Skeletal muscle satellite cell (primary cell): Measurements from ENCODE around the gene RASSF4. TPM values are rescaled to one million over a fixed set of nuclear protein-coding genes. Genes with fewer than 3 reads are reported as not detected.
A peak's percentile ranks its signal among the peaks of the same experiment; 100 is the strongest.

Source experiments
- H3K27me3 ChIP-seq: 2 replicates; pipeline ENCODE4 v1.7.0; 2013; ENCODE audit warnings: low read length; ENCODE audit not compliant: control insufficient read depth, insufficient read depth
- H3K36me3 ChIP-seq: 2 replicates; pipeline ENCODE4 v1.7.0; 2013; ENCODE audit warnings: mild to moderate bottlenecking, control low read depth, low read length; ENCODE audit not compliant: insufficient read depth
- H3K4me1 ChIP-seq: 2 replicates; pipeline ENCODE4 v1.7.0; 2013; ENCODE audit warnings: low read length; ENCODE audit not compliant: control insufficient read depth, insufficient read depth
- H3K4me2 ChIP-seq: 2 replicates; pipeline ENCODE4 v1.7.0; 2013; ENCODE audit warnings: mild to moderate bottlenecking, low read length
- H3K4me3 ChIP-seq: 2 replicates; pipeline ENCODE4 v1.7.0; 2013; ENCODE audit warnings: low read length
- H3K9ac ChIP-seq: 2 replicates; pipeline ENCODE4 v1.7.0; 2013; ENCODE audit warnings: mild to moderate bottlenecking, low read depth, low read length, moderate library complexity
- H3K9me3 ChIP-seq: replicated peaks from 2 replicates; pipeline ENCODE4 v1.7.0; 2013; ENCODE audit warnings: mild to moderate bottlenecking, control low read depth, low read length
- total RNA-seq: library from RNA; depleted of rRNA; stranded (reverse); fragments of >200 nt; gene quantifications from 2 replicates; pipeline ENCODE4 v1.2.3, GENCODE V29; 2012; rRNA removed

RASSF4 gene, protein sequence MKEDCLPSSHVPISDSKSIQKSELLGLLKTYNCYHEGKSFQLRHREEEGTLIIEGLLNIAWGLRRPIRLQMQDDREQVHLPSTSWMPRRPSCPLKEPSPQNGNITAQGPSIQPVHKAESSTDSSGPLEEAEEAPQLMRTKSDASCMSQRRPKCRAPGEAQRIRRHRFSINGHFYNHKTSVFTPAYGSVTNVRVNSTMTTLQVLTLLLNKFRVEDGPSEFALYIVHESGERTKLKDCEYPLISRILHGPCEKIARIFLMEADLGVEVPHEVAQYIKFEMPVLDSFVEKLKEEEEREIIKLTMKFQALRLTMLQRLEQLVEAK
- 1.8 and 10.5 TPM in 2 replicates for total RNA-seq

DNA sequence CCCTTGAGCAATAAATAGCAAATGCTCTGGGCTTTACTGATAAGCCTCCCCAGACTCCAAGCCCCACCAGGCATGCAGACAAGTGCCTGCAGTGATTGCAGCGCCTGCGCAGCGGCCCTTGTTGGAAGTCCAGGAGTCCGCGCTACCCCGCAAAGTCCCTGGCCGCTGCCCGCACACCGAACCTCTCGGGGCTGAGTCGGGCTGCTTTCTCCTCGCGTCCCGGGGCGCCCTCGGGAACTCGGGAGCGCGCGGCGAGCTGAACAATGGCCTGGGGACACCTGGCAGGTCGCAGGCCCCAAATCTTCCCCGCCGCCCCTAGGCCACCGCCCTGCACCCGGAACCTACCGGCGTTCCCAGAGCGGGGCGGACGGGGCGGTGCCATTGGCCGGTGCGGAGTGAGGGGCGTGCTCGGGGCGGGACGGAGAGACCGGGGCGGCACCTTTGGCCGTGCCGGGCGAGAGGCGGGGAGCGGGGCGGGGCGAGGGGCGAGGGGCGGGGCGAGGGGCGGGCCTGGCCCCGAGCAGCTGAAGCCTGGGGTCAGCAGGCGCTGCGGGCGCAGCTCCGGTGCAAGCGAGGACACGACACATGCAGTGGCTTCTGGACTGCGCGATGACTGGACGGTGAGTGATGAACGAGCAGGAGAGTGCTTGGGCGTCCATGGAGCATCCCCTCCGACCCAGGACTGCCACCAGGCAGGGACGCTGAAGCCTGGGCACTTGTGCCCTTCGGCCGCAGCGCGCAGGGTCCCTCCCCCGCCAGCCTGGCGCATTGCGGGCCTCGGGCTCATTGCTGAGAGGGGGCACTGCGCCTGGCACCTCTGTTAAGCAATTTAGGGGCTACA lies at the start of gene RASSF4:
RASSF4 (plus strand) TSS at position 556 of the 841 bp plus-strand sequence. CDS start 10,401 bp downstream, outside the sequence.
- peak within 1 kb of the TSS; percentile 89 for H3K4me2 ChIP-seq
- peaks cover 45% of the 10 kb centered on the region for H3K4me1 ChIP-seq
- peak within 1 kb of the TSS; percentile 97 for H3K4me3 ChIP-seq
- peaks cover 4% of the 10 kb centered on the region for H3K36me3 ChIP-seq
- peak within 1 kb of the TSS; percentile 91 for H3K9ac ChIP-seq
- H3K9me3 ChIP-seq, result no peaks in the 10 kb centered on the region
- no peaks in the 10 kb centered on the region for H3K27me3 ChIP-seq

DNA sequence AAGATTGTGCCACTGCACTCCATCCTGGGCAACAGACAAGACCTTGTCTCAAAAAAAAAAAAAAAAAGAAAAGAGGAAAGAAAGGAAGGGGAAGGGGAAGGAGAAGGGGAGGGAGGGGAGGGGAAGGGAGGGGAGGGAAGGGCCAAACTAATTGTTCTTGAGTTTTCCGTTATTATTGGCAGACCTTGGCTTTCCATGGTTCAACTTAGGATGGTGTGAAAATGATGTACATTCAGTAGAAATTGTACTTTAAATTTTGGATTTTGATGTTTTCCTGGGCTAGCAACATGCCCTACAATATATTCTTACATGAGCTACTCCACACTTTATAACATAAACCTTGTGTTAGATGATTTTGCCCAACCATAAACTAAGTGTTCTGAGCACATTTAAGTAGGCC lies 49.7 kb upstream of the RASSF4 start:
- H3K4me1 ChIP-seq, result no peaks in the 10 kb centered on the region
- no peak overlapping the region for H3K4me2 ChIP-seq
- peaks cover 75% of the 10 kb centered on the region for H3K27me3 ChIP-seq
- H3K9me3 ChIP-seq, result no peaks in the 10 kb centered on the region
- no peak overlapping the region for H3K4me3 ChIP-seq
- no peaks in the 10 kb centered on the region for H3K36me3 ChIP-seq
- H3K9ac ChIP-seq, result no peak overlapping the region

DNA sequence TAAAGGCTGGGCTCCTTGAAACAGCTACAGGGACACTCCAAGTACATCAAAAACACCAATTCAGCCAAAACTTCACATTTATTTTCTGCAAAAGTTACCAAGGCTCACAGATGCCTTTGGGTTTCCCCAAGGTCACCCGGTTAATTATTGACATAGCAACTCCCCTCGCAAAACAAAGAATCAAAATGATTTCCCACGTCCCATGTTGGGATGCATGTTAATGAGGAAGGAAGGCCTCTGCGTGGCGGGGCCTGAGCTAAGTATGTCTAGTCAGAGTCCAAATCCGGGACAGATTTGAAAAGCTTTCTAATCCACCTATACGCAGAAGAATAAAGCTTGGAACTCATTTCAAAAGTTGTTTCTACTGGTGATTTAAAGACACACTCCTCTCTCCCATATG lies 49.0 kb upstream of the RASSF4 start:
- no peaks in the 10 kb centered on the region for H3K4me1 ChIP-seq
- no peak overlapping the region for H3K9ac ChIP-seq
- H3K36me3 ChIP-seq, result no peaks in the 10 kb centered on the region
- no peak overlapping the region for H3K4me2 ChIP-seq
- no peak overlapping the region for H3K4me3 ChIP-seq
- H3K27me3 ChIP-seq, result peaks cover 68% of the 10 kb centered on the region
- no peaks in the 10 kb centered on the region for H3K9me3 ChIP-seq

DNA sequence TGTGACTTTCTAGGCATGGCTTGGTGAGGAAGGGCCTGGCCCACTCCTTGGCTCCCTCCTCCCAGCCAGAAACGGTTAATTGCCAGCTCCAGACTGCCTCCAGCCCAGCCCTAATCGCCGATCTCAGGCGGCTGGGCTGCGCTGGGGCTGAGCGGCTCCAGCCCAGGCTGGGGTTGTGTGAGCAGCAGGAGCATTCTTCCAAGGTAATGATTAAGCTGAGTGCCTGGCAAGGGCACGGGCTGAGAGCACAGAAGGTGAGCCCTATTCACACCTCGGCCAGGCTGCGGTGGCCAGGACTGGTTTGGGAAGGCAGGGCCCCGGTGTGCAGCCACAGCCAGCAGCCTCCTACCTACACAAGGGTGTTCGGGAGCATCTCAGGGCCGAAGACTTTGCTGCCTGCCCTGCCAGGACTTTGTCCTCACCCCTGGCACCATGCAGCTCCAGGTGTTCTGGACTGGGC lies 48.5 kb upstream of the RASSF4 start, which contains the start of gene TMEM72:
TMEM72 (plus strand) TSS at position 257 of the 460 bp plus-strand sequence; CDS start at position 433, 176 bp downstream.
- no peaks in the 10 kb centered on the region for H3K36me3 ChIP-seq
- H3K9ac ChIP-seq, result no peak within 1 kb of the TSS
- H3K9me3 ChIP-seq, result no peaks in the 10 kb centered on the region
- no peaks in the 10 kb centered on the region for H3K4me1 ChIP-seq
- peaks cover 68% of the 10 kb centered on the region for H3K27me3 ChIP-seq
- H3K4me3 ChIP-seq, result no peak within 1 kb of the TSS
- no peak within 1 kb of the TSS for H3K4me2 ChIP-seq

DNA sequence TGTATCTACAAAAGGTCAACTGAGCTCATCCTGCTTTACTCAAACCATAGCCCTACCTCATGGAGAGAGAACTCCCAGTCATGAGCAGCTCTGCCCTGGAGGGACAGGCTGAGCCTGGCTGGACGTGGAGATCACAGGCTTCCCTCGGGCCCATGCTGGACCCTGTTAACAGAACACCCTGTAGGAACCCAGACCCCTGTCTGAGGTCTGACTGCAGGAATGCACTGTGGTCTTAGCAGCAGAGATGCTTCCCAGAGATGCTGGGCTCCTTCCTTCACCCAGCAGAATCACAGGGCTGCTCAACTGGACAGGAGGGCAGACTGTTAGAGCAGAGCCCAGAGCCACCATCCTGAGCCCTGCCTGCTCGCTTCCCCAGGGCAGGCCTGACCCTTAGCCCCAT lies 47.7 kb upstream of the RASSF4 start:
- Histone ChIP-seq H3K27me3 (peaks cover 67% of the 10 kb centered on the region), H3K4me1 (no peaks in the 10 kb centered on the region), H3K36me3 (no peaks in the 10 kb centered on the region)

DNA sequence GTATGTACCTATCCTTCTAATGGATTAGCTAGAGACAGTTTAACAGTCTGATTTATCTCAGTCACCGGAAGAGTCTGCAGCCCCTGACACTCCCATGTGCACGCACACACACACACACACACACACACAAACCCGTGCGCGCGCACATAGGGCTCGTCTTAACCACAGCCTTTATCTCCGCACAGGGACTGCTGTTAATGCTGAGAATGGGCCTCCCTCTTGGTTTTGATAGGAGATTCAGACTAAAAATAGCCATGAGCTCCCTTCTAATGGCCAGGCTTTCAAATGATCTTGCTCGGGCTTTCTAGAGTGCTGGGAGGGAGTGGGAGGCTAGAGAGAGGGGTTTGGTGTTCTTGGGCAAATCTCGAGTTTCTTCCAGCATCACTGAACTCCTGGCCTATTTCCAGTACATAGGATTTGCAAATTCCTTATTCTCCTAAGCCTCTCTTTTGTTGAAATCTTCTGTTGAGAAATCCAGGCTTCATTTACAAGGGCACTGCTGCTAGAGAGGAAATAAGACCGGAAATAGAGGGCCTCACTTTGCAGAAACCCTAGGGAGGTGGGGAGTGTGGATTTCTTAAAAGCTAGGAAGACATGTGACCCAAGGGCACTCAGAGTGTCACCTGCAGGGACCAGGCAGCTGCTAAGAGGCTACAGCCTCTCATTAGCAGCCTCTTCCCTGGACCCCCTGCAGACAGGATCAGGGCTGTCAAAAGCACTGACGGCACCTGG lies 46.1 kb upstream of the RASSF4 start:
- no peak overlapping the region for H3K9ac ChIP-seq
- H3K4me1 ChIP-seq, result no peaks in the 10 kb centered on the region
- no peak overlapping the region for H3K4me2 ChIP-seq
- no peaks in the 10 kb centered on the region for H3K9me3 ChIP-seq
- H3K4me3 ChIP-seq, result no peak overlapping the region
- no peaks in the 10 kb centered on the region for H3K36me3 ChIP-seq
- H3K27me3 ChIP-seq, result peaks cover 63% of the 10 kb centered on the region

More for the DNA sequence above, 47.7 kb upstream of the RASSF4 start:
- H3K4me3 ChIP-seq, result no peak overlapping the region
- H3K9ac ChIP-seq, result no peak overlapping the region
- no peak overlapping the region for H3K4me2 ChIP-seq
- H3K9me3 ChIP-seq, result no peaks in the 10 kb centered on the region

DNA sequence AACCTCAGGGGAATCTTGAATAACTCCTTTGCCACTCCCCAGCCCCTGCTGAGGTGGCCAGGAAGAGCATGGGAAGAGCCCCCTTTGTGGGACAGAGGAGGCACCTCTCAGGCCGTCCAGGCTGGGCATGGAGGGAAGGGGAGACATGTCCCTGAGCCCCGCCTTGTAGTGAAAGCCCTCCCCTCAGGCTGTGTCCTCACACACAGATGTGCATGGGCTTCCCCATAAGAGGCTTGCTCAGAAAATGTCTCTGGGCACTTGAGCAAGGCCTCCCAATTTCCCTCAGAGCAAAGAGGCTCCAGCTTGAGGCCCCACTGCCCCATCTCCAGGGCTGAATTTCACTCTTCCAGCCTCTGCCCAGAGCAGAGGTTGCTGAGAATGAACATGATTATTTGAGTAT lies 44.7 kb upstream of the RASSF4 start:
- no peak overlapping the region for H3K4me3 ChIP-seq
- no peaks in the 10 kb centered on the region for H3K36me3 ChIP-seq
- no peak overlapping the region for H3K9ac ChIP-seq
- H3K4me2 ChIP-seq, result no peak overlapping the region
- no peaks in the 10 kb centered on the region for H3K4me1 ChIP-seq
- H3K9me3 ChIP-seq, result no peaks in the 10 kb centered on the region
- peaks cover 61% of the 10 kb centered on the region for H3K27me3 ChIP-seq

DNA sequence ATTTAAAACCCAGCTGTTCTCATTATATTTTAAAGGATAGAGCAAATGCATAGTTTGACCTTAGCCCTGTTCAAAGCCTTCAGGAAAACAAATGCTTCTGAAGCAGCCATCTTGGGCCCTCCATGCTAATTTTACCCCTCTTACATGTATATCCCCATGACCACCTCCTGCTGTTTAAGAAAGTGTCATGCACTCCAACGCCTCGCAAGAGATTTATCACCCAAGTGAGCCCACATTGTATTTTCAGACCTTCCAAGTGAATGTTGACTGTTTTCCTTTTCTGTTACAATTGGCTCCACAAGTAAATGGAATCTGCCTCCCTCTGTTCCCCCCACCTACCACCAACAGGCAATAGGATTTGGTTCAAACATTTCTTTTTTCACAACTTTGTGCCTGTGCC lies 43.2 kb upstream of the RASSF4 start:
- Histone ChIP-seq H3K36me3 (no peaks in the 10 kb centered on the region), H3K4me2 (no peak overlapping the region), H3K4me3 (no peak overlapping the region), H3K9ac (no peak overlapping the region), H3K4me1 (no peaks in the 10 kb centered on the region), H3K27me3 (peaks cover 61% of the 10 kb centered on the region), H3K9me3 (no peaks in the 10 kb centered on the region)

DNA sequence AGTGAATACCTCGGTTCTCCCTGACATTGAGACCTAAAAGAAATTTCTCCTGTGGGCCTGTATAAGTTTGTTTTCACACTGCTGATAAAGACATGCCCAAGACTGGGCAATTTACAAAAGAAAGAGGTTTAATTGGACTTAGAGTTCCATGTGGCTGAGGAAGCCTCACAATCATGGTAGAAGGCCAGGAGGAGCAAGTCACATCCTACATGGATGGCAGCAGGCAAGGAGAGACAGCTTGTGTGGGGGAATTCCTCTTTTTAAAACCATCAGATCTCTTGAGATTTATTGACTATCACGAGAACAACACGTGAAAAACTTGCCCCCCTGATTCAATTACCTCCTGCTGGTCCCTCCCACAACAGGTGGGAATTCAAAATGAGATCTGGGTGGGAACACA lies 41.8 kb upstream of the RASSF4 start:
- H3K4me1 ChIP-seq, result no peaks in the 10 kb centered on the region
- H3K36me3 ChIP-seq, result no peaks in the 10 kb centered on the region
- H3K4me2 ChIP-seq, result no peak overlapping the region
- H3K9me3 ChIP-seq, result no peaks in the 10 kb centered on the region
- no peak overlapping the region for H3K4me3 ChIP-seq
- peaks cover 47% of the 10 kb centered on the region for H3K27me3 ChIP-seq
- H3K9ac ChIP-seq, result no peak overlapping the region

DNA sequence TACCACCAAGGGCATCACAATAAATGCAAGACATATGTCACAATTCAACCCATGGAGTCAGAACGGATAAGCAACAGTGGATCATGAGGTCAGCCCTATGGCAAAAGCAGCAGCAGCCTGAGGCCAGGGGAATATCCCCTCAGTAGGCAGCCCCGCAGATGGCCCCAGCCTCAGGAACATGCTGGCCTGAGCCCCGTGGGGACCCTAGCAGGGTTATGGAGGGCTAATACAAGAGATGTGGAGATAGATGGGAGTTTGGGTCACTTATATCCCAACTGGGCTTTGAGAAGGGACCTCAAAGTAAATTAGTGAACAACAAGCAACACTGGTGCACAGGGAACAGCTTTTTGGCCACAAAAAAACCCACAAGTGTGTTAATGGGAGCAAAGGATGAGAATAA lies 39.4 kb upstream of the RASSF4 start:
- H3K4me2 ChIP-seq, result no peak overlapping the region
- H3K4me1 ChIP-seq, result no peaks in the 10 kb centered on the region
- H3K9ac ChIP-seq, result no peak overlapping the region
- H3K36me3 ChIP-seq, result no peaks in the 10 kb centered on the region
- no peak overlapping the region for H3K4me3 ChIP-seq
- H3K9me3 ChIP-seq, result no peaks in the 10 kb centered on the region
- peaks cover 45% of the 10 kb centered on the region for H3K27me3 ChIP-seq

DNA sequence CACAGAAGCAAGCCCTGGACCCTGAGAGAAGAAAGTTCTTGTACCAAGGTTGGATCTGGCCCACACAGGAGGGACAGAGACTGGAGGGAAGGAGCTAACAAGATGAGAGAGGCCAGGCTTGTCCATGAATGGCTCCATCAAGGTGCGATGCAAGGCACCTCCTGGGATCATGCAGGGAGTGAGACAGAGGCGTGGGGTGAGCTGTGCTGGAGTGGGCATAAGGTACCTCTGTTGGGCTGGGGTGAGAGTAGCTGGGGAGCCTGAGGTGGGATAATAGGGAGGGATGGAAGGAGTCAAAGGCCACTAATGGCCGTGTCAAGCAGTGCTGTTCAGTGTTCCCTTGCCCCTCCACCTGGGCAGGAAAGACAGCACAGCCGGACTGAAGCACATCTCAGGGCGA lies 38.5 kb upstream of the RASSF4 start:
- Histone ChIP-seq H3K9ac (no peak overlapping the region), H3K36me3 (no peaks in the 10 kb centered on the region), H3K4me2 (no peak overlapping the region), H3K9me3 (no peaks in the 10 kb centered on the region), H3K4me1 (no peaks in the 10 kb centered on the region), H3K4me3 (no peak overlapping the region), H3K27me3 (peaks cover 42% of the 10 kb centered on the region)
